ENCODE measurements around the gene RND3. TPM values are rescaled to one million over a fixed set of nuclear protein-coding genes. Genes with fewer than 3 reads are reported as not detected.
A peak's percentile ranks its signal among the peaks of the same experiment; 100 is the strongest.

Gene RND3
- total RNA-seq, 2 experiments from 2014 or later = not detected

- Mint-ChIP-seq H3K27me3 (no peaks in the 10 kb centered on the region), H3K9me3 (no peaks in the 10 kb centered on the region), H3K36me3 (no peaks in the 10 kb centered on the region), H3K4me3 (no peak overlapping the region), H3K4me1 (no peaks in the 10 kb centered on the region), H3K27ac (no peak overlapping the region)
- DNase-seq = no peak
These were observed 21.1 kb upstream of the RND3 start for GRCh38 chr2:150508497-150509137.

GRCh38 chr2:150507071-150507470, 19.6 kb upstream of the RND3 start:
- H3K4me1 Mint-ChIP-seq = no peaks in the 10 kb centered on the region
- no peaks in the 10 kb centered on the region for H3K36me3 Mint-ChIP-seq
- no peaks in the 10 kb centered on the region for H3K9me3 Mint-ChIP-seq
- DNase-seq = no peak
- no peak overlapping the region for H3K4me3 Mint-ChIP-seq
- H3K27ac Mint-ChIP-seq = no peak overlapping the region
- H3K27me3 Mint-ChIP-seq = peaks cover 6% of the 10 kb centered on the region

GRCh38 chr2:150505178-150505577, 17.7 kb upstream of the RND3 start:
- Mint-ChIP-seq H3K4me3 (no peak overlapping the region), H3K9me3 (no peaks in the 10 kb centered on the region), H3K27me3 (peaks cover 6% of the 10 kb centered on the region), H3K36me3 (no peaks in the 10 kb centered on the region), H3K27ac (no peak overlapping the region), H3K4me1 (no peaks in the 10 kb centered on the region)
- no peak for DNase-seq

- H3K27ac Mint-ChIP-seq = no peak overlapping the region
- no peak overlapping the region for H3K4me3 Mint-ChIP-seq
- H3K27me3 Mint-ChIP-seq = peaks cover 5% of the 10 kb centered on the region
- no peaks in the 10 kb centered on the region for H3K4me1 Mint-ChIP-seq
- no peaks in the 10 kb centered on the region for H3K9me3 Mint-ChIP-seq
- H3K36me3 Mint-ChIP-seq = no peaks in the 10 kb centered on the region
- DNase-seq = no peak
These were observed 8.6 kb upstream of the RND3 start for GRCh38 chr2:150495993-150496627.

GRCh38 chr2:150495001-150495400, 7.5 kb upstream of the RND3 start:
- Mint-ChIP-seq H3K36me3 (peaks cover 2% of the 10 kb centered on the region), H3K27ac (no peak overlapping the region), H3K9me3 (no peaks in the 10 kb centered on the region), H3K4me1 (no peaks in the 10 kb centered on the region), H3K4me3 (no peak overlapping the region), H3K27me3 (peaks cover 8% of the 10 kb centered on the region)
- DNase-seq = no peak

GRCh38 chr2:150494234-150494945, 6.9 kb upstream of the RND3 start:
- Mint-ChIP-seq H3K27ac (no peak overlapping the region), H3K4me1 (no peaks in the 10 kb centered on the region), H3K36me3 (peaks cover 2% of the 10 kb centered on the region), H3K27me3 (peaks cover 15% of the 10 kb centered on the region), H3K9me3 (no peaks in the 10 kb centered on the region), H3K4me3 (no peak overlapping the region)
- DNase-seq = no peak

GRCh38 chr2:150491943-150492342, 4.5 kb upstream of the RND3 start:
- H3K36me3 Mint-ChIP-seq = peaks cover 2% of the 10 kb centered on the region
- H3K4me1 Mint-ChIP-seq = peaks cover 2% of the 10 kb centered on the region
- H3K27me3 Mint-ChIP-seq = peaks cover 37% of the 10 kb centered on the region
- no peaks in the 10 kb centered on the region for H3K9me3 Mint-ChIP-seq
- DNase-seq = no peak
- no peak overlapping the region for H3K27ac Mint-ChIP-seq
- H3K4me3 Mint-ChIP-seq = no peak overlapping the region

GRCh38 chr2:150491430-150491829, 4.0 kb upstream of the RND3 start:
- Mint-ChIP-seq H3K4me1 (peaks cover 7% of the 10 kb centered on the region), H3K9me3 (peaks cover under 1% of the 10 kb centered on the region), H3K27ac (no peak overlapping the region), H3K27me3 (peaks cover 42% of the 10 kb centered on the region), H3K36me3 (peaks cover 2% of the 10 kb centered on the region), H3K4me3 (no peak overlapping the region)
- no peak for DNase-seq

GRCh38 chr2:150490466-150490865, 3.0 kb upstream of the RND3 start:
- DNase-seq = no peak
- H3K27me3 Mint-ChIP-seq = peaks cover 52% of the 10 kb centered on the region
- H3K4me1 Mint-ChIP-seq = peaks cover 9% of the 10 kb centered on the region
- H3K36me3 Mint-ChIP-seq = peaks cover 2% of the 10 kb centered on the region
- H3K27ac Mint-ChIP-seq = no peak overlapping the region
- H3K4me3 Mint-ChIP-seq = no peak overlapping the region
- peaks cover 2% of the 10 kb centered on the region for H3K9me3 Mint-ChIP-seq

- Mint-ChIP-seq H3K36me3 (peaks cover 2% of the 10 kb centered on the region), H3K27me3 (peaks cover 70% of the 10 kb centered on the region), H3K27ac (no peak overlapping the region), H3K4me1 (peaks cover 9% of the 10 kb centered on the region), H3K9me3 (peaks cover 2% of the 10 kb centered on the region), H3K4me3 (peak overlapping the region; percentile 43)
- DNase-seq = no peak
These were observed 655 bp downstream of the RND3 start for GRCh38 chr2:150486539-150487484.

- H3K4me3 Mint-ChIP-seq = peak overlapping the region; percentile 7
- DNase-seq = no peak
These were observed 1.5 kb downstream of the RND3 start for GRCh38 chr2:150485871-150486538.

GRCh38 chr2:150485114-150485870, 2.2 kb downstream of the RND3 start:
- no peak overlapping the region for H3K27ac Mint-ChIP-seq
- no peak overlapping the region for H3K4me3 Mint-ChIP-seq
- H3K27me3 Mint-ChIP-seq = peaks cover 70% of the 10 kb centered on the region
- peaks cover 9% of the 10 kb centered on the region for H3K4me1 Mint-ChIP-seq
- DNase-seq = no peak
- H3K36me3 Mint-ChIP-seq = peaks cover 2% of the 10 kb centered on the region
- H3K9me3 Mint-ChIP-seq = peaks cover 2% of the 10 kb centered on the region

More at GRCh38 chr2:150485871-150486538, 1.5 kb downstream of the RND3 start:
- Mint-ChIP-seq H3K36me3 (peaks cover 2% of the 10 kb centered on the region), H3K27me3 (peaks cover 70% of the 10 kb centered on the region), H3K4me1 (peaks cover 9% of the 10 kb centered on the region), H3K9me3 (peaks cover 2% of the 10 kb centered on the region), H3K27ac (no peak overlapping the region)

- H3K4me3 Mint-ChIP-seq = no peak overlapping the region
- no peak overlapping the region for H3K27ac Mint-ChIP-seq
- H3K27me3 Mint-ChIP-seq = peaks cover 62% of the 10 kb centered on the region
- peaks cover 2% of the 10 kb centered on the region for H3K9me3 Mint-ChIP-seq
- no peaks in the 10 kb centered on the region for H3K36me3 Mint-ChIP-seq
- no peak for DNase-seq
- peaks cover 9% of the 10 kb centered on the region for H3K4me1 Mint-ChIP-seq
These were observed 2.9 kb downstream of the RND3 start for GRCh38 chr2:150484461-150485021.
